ENCODE measurements around the gene UBP1.

GRCh38 chr3:33398410-33398809 lies 41.8 kb downstream of the UBP1 start:
- TF ChIP-seq SUZ12 (IDR thresholded peaks at IDR 0.05; ENCODE audit: extremely low read depth, insufficient read depth, insufficient read length) (no peak), YY1 (IDR thresholded peaks at IDR 0.05; ENCODE audit: insufficient read depth, insufficient read length) (no peak)

Data from NT2/D1 (cell line).